Lower leg skin (tissue), 3 donors: ENCODE results near the gene GPBAR1.

ENCODE experiments used
- POLR2A ChIP-seq, 2 donors: fragments of 450-650 bp; IDR thresholded peaks; one replicate each; pipeline ENCODE4 v1.6.1; 2016 to 2017; ENCODE audit warnings: antibody characterized with exemption in 2 of 2, mild to moderate bottlenecking in 1 of 2, moderate library complexity in 1 of 2
- TF ChIP-seq, protein P1 (sequence below), 3 donors: fragments of 450-650 bp; IDR thresholded peaks; one replicate each; pipeline ENCODE4 v1.5.1; 2016; ENCODE audit warnings: antibody characterized with exemption in 3 of 3, mild to moderate bottlenecking in 3 of 3, moderate library complexity in 2 of 3

- TF ChIP-seq, protein P1, sequence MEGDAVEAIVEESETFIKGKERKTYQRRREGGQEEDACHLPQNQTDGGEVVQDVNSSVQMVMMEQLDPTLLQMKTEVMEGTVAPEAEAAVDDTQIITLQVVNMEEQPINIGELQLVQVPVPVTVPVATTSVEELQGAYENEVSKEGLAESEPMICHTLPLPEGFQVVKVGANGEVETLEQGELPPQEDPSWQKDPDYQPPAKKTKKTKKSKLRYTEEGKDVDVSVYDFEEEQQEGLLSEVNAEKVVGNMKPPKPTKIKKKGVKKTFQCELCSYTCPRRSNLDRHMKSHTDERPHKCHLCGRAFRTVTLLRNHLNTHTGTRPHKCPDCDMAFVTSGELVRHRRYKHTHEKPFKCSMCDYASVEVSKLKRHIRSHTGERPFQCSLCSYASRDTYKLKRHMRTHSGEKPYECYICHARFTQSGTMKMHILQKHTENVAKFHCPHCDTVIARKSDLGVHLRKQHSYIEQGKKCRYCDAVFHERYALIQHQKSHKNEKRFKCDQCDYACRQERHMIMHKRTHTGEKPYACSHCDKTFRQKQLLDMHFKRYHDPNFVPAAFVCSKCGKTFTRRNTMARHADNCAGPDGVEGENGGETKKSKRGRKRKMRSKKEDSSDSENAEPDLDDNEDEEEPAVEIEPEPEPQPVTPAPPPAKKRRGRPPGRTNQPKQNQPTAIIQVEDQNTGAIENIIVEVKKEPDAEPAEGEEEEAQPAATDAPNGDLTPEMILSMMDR (IDR thresholded peaks at IDR 0.05): no peak
- no peak for TF ChIP-seq POLR2A (IDR thresholded peaks at IDR 0.05)
Observed at GRCh38 chr2:218253232-218253625, 7.6 kb upstream of the GPBAR1 start.
